K562 (cell line): ENCODE results near the gene LHCGR. TPM values are rescaled to one million over a fixed set of nuclear protein-coding genes. Genes with fewer than 3 reads are reported as not detected.

Experiments
- CUX1 ChIP-seq: fragments of 200-800 bp; sonication (Bioruptor generic); IDR thresholded peaks from 2 replicates; pipeline ENCODE4 v1.6.1; 2016; ENCODE audit warnings: missing genetic modification characterization, missing compliant biosample characterization
- E4F1 ChIP-seq: fragments of 250-450 bp; sonication (Bioruptor Pico); IDR thresholded peaks from 2 replicates; pipeline ENCODE4 v1.5.0; 2021; ENCODE audit warnings: mild to moderate bottlenecking, borderline replicate concordance
- ZHX1 ChIP-seq: fragments of 150-350 bp; conservative IDR thresholded peaks from 2 replicates; pipeline ENCODE4 v1.6.1; 2014; ENCODE audit warnings: low read length
- polyA plus RNA-seq, 8 experiments: library from polyadenylated mRNA; depleted of rRNA in 4 of 8; stranded (reverse) in 5 of 8; unstranded in 3 of 8; fragments of >200 nt; fragmentation: Nextera tagmentation in 2 of 8; fragmentation: Illumina TruSeq in 1 of 8; extraction: Ambion mirVana in 2 of 8; extraction: Trizol in 1 of 8; gene quantifications; 2 replicates each; pipeline versions ENCODE4 v1.2.1 to v1.2.3, GENCODE V29; 2011 to 2014; ENCODE audit warnings: inconsistent platforms in 1 of 8, missing spikeins in 1 of 8
- total RNA-seq, 7 experiments: library from RNA; depleted of rRNA in 6 of 7; stranded (reverse); fragments of >200 nt in 6 of 7; fragmentation: Illumina TruSeq in 2 of 7; extraction: Trizol in 2 of 7; gene quantifications; 2 replicates each; pipeline versions ENCODE4 v1.2.1 to v1.2.3, GENCODE V29; 2011 to 2021; ENCODE audit warnings: low replicate concordance in 1 of 7

The LHCGR gene
- total and polyA plus RNA-seq, 9 of the 15 experiments (the other 6 are each of a cell fraction or from before 2014, with no cell fraction given), result not detected

- TF ChIP-seq ZHX1, result no peak
- TF ChIP-seq E4F1, result no peak
- no peak for TF ChIP-seq CUX1 (CRISPR knock-in tag)
These were observed 32.1 kb upstream of the LHCGR start (continued) for GRCh38 chr2:48787580-48787979.
